GM23248 (cell line): ENCODE measurements around the gene TNFRSF8. TPM values are rescaled to one million over a fixed set of nuclear protein-coding genes. Genes with fewer than 3 reads are reported as not detected.

ENCODE experiments used
- DNase-seq: peaks from one replicate; pipeline ENCODE4 v3.0.0-alpha.2; 2015
- H2AFZ ChIP-seq: fragments of 200-600 bp; sonication (generic); 2 replicates; pipeline ENCODE4 v1.6.1; 2016; ENCODE audit warnings: antibody characterized with exemption
- H3F3A ChIP-seq: fragments of 200-600 bp; sonication (generic); 2 replicates; pipeline ENCODE4 v1.6.1; 2016; ENCODE audit warnings: mild to moderate bottlenecking, antibody characterized with exemption, mixed run types; ENCODE audit not compliant: insufficient read depth
- H3K27ac ChIP-seq: fragments of 200-600 bp; sonication (generic); 2 replicates; pipeline ENCODE4 v1.5.1; 2016; ENCODE audit warnings: mild to moderate bottlenecking
- H3K27me3 ChIP-seq: fragments of 200-600 bp; sonication (generic); replicated peaks from 2 replicates; pipeline ENCODE4 v1.6.1; 2016; ENCODE audit warnings: mild to moderate bottlenecking; ENCODE audit not compliant: insufficient read depth
- H3K36me3 ChIP-seq: fragments of 200-600 bp; sonication (generic); 2 replicates; pipeline ENCODE4 v1.6.1; 2016; ENCODE audit warnings: low read depth, mild to moderate bottlenecking
- H3K4me1 ChIP-seq: fragments of 200-600 bp; sonication (generic); 2 replicates; pipeline ENCODE4 v1.6.1; 2016; ENCODE audit warnings: mild to moderate bottlenecking; ENCODE audit not compliant: insufficient read depth
- H3K4me2 ChIP-seq: fragments of 200-600 bp; sonication (generic); one replicate; pipeline ENCODE4 v1.6.1; 2016; ENCODE audit warnings: mild to moderate bottlenecking; ENCODE audit not compliant: unreplicated experiment
- H3K4me3 ChIP-seq: fragments of 200-600 bp; sonication (generic); 2 replicates; pipeline ENCODE4 v1.5.1; 2016; ENCODE audit warnings: mild to moderate bottlenecking
- H3K79me2 ChIP-seq: fragments of 200-600 bp; sonication (generic); 2 replicates; pipeline ENCODE4 v1.6.1; 2016; ENCODE audit warnings: mild to moderate bottlenecking; ENCODE audit not compliant: insufficient read depth
- H3K9ac ChIP-seq: fragments of 200-600 bp; sonication (generic); 2 replicates; pipeline ENCODE4 v1.6.1; 2016; ENCODE audit warnings: mild to moderate bottlenecking
- H3K9me2 ChIP-seq: fragments of 200-600 bp; sonication (generic); 2 replicates; pipeline ENCODE4 v1.6.1; 2016; ENCODE audit warnings: mixed run types, mild to moderate bottlenecking, moderate library complexity; ENCODE audit not compliant: insufficient read depth
- H3K9me3 ChIP-seq: fragments of 200-600 bp; sonication (generic); one replicate; pipeline ENCODE4 v1.6.1; 2017; ENCODE audit warnings: low read depth
- H4K20me1 ChIP-seq: fragments of 200-600 bp; sonication (generic); 2 replicates; pipeline ENCODE4 v1.6.0; 2016; ENCODE audit not compliant: insufficient read depth
- EZH2 ChIP-seq: fragments of 200-600 bp; sonication (generic); IDR thresholded peaks from 2 replicates; pipeline ENCODE4 v1.6.1; 2018; ENCODE audit warnings: antibody characterized with exemption, mild to moderate bottlenecking; ENCODE audit not compliant: insufficient read depth, poor library complexity, severe bottlenecking
- EZH2phosphoT487 ChIP-seq: fragments of 200-600 bp; sonication (generic); IDR thresholded peaks from 2 replicates; pipeline ENCODE4 v1.6.1; 2018; ENCODE audit warnings: antibody characterized with exemption, moderate library complexity, mild to moderate bottlenecking, low read depth; ENCODE audit not compliant: insufficient read depth
- WGBS, 2 experiments: methylation state at CpG; one replicate each; pipeline ENCODE4 v1.1.6; 2015 to 2017; ENCODE audit warnings: low lambda C conversion rate in 2 of 2, low coverage in 1 of 2; ENCODE audit errors: missing lambda C conversion rate in 2 of 2; 5-methylcytosine and 5-hydroxymethylcytosine counted together
- in situ Hi-C: fragments of 300-500 bp; cut with MboI; formaldehyde crosslinking; loops from 2 replicates; pipeline ENCODE4 v1.15.0; 2020
- polyA plus RNA-seq: library from polyadenylated mRNA; unstranded; fragments of >200 nt; fragmentation: Nextera tagmentation; extraction: Ambion mirVana; gene quantifications from 2 replicates; pipeline ENCODE4 v1.2.1, GENCODE V29; 2016
- total RNA-seq: library from RNA; depleted of rRNA; stranded (reverse); fragments of >200 nt; shearing (Covaris generic); gene quantifications from 2 replicates; pipeline ENCODE4 v1.2.3, GENCODE V29; 2014

Gene TNFRSF8
- total and polyA plus RNA-seq, 2 experiments from 2014 or later, result 0.23 TPM; not detected in 1

GRCh38 chr1:12080773-12081556 lies 17.9 kb downstream of the TNFRSF8 start:
- in situ Hi-C loops, result no loop called here
- Histone ChIP-seq H4K20me1 (no peaks in the 10 kb centered on the region), H3K27ac (no peak overlapping the region), H3K4me2 (no peak overlapping the region), H3K4me3 (no peak overlapping the region), H3F3A (peaks cover 12% of the 10 kb centered on the region), H3K4me1 (peaks cover 7% of the 10 kb centered on the region; the same call in 1 of the 2 replicates), H3K79me2 (no peaks in the 10 kb centered on the region), H3K9me2 (no peaks in the 10 kb centered on the region), H3K27me3 (no peaks in the 10 kb centered on the region), H2AFZ (no peak overlapping the region), H3K9me3 (no peaks in the 10 kb centered on the region), H3K36me3 (no peaks in the 10 kb centered on the region), H3K9ac (no peak overlapping the region)
- WGBS, 2 experiments, result 80 to 81% methylated on average over 9 of the region's 9 CpGs
- TF ChIP-seq EZH2phosphoT487, result no peak
- no peak for TF ChIP-seq EZH2
- DNase-seq, result no peak

DNA sequence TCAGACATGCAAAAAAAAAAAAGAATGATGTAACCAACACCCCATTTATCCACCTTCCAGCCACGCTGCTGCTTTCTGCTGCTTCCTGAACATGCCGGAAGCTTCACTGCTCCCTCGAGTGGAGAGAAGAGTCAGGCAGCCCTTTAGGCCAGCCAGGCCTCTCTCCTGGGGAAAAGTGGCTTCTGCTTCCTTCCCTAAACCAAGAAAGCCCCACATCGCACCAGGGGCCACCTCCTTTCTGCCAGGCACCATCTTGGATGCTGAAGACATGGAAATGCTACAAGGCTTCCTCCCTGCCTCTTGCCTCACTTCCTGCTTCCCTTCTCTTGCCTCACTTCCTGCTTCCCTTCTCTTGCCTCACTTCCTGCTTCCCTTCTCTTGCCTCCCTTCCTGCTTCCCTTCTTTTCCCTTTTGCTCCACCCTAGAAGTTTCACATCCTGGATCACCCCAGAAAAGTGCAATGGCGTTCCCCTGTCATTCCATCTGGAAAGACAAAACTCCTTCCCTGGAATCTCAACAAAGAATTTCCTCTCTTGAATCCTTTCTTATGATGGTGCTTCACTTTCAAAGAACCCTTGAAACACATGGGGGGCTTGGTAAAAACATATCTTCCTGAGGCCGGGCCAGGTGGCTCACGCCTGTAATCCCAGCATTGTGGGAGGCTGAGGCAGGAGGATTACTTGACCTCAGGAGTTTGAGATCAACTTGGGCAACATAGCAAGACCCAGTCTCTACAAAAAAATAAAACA lies 18.7 kb downstream of the TNFRSF8 start:
- H3K4me2 ChIP-seq, result no peak overlapping the region
- H3K79me2 ChIP-seq, result no peaks in the 10 kb centered on the region
- peaks cover 12% of the 10 kb centered on the region for H3F3A ChIP-seq
- H3K9me3 ChIP-seq, result no peaks in the 10 kb centered on the region
- in situ Hi-C loops, result no loop called here
- H3K4me1 ChIP-seq, result peaks cover 5% of the 10 kb centered on the region; the same call in 1 of the 2 replicates
- H3K27me3 ChIP-seq, result no peaks in the 10 kb centered on the region
- H3K4me3 ChIP-seq, result no peak overlapping the region
- DNase-seq, result no peak
- no peak overlapping the region for H3K9ac ChIP-seq
- no peaks in the 10 kb centered on the region for H3K9me2 ChIP-seq
- no peaks in the 10 kb centered on the region for H3K36me3 ChIP-seq
- WGBS, 2 experiments, result 80% methylated on average over 7 of the region's 7 CpGs
- no peaks in the 10 kb centered on the region for H4K20me1 ChIP-seq
- TF ChIP-seq EZH2 (no peak), EZH2phosphoT487 (no peak)
- H3K27ac ChIP-seq, result no peak overlapping the region
- peak overlapping the region; percentile 38; the same call in 1 of the 2 replicates for H2AFZ ChIP-seq

DNA sequence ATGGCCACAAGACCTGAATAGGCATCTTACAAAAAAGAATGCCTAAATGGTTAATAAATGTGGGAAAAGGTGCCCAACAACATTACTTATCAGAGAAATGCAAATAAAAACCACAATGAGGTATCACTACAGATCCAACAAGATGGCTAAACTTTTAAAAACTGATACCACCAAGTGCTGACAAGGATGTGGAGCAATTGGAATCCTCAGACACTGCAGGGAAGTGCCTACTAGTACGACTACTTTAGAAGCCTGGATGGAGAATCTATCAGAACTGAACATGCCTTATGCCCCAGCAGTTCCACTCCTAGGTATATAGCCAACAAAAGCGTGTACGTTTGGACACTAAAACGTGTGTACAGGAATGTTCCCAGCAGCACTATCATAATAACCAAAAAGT lies 19.9 kb downstream of the TNFRSF8 start:
- H4K20me1 ChIP-seq, result no peaks in the 10 kb centered on the region
- TF ChIP-seq EZH2 (no peak), EZH2phosphoT487 (no peak)
- peaks cover 12% of the 10 kb centered on the region for H3F3A ChIP-seq
- no peak overlapping the region for H3K27ac ChIP-seq
- H3K4me2 ChIP-seq, result no peak overlapping the region
- no peak overlapping the region for H3K9ac ChIP-seq
- no peak overlapping the region for H3K4me3 ChIP-seq
- H3K4me1 ChIP-seq, result peaks cover 5% of the 10 kb centered on the region; the same call in 1 of the 2 replicates
- no peaks in the 10 kb centered on the region for H3K36me3 ChIP-seq
- in situ Hi-C loops, result no loop called here
- no peaks in the 10 kb centered on the region for H3K9me2 ChIP-seq
- no peaks in the 10 kb centered on the region for H3K27me3 ChIP-seq
- no peaks in the 10 kb centered on the region for H3K79me2 ChIP-seq
- no peak for DNase-seq
- no peaks in the 10 kb centered on the region for H3K9me3 ChIP-seq
- H2AFZ ChIP-seq, result no peak overlapping the region
- whole genome bisulfite sequencing, 2 experiments, result 69 to 70% methylated on average over 4 of the region's 4 CpGs

DNA sequence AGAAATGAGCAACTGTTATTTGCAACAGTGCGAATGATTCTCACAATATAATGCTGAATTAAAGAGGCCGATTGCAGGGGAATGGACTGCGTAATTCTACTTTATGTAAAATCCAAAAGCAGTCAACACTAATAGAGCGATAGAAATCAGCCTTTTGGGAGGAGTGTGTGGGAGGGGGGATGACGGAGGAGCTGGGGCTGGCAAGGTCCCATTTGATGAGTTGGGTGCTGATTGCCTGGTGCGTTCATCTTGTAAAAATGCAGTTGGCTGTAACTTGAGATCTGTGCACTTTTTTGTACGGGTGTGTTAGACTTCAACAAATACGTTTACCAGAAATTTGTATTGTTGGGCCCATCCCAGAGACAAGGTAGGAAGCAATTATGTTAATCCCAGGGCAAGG lies 20.7 kb downstream of the TNFRSF8 start:
- peak overlapping the region; percentile 56 for H3K4me2 ChIP-seq
- no peaks in the 10 kb centered on the region for H3K36me3 ChIP-seq
- WGBS, 2 experiments, result 40 to 43% methylated on average over 8 of the region's 8 CpGs
- H3K9me2 ChIP-seq, result no peaks in the 10 kb centered on the region
- peak; percentile 84 for DNase-seq
- no peak for TF ChIP-seq EZH2phosphoT487
- TF ChIP-seq EZH2, result no peak
- peak overlapping the region; percentile 57 for H2AFZ ChIP-seq
- H3K27ac ChIP-seq, result peak overlapping the region; percentile 32; the same call in 1 of the 2 replicates
- no peak overlapping the region for H3K4me3 ChIP-seq
- H3K27me3 ChIP-seq, result no peaks in the 10 kb centered on the region
- peaks cover 5% of the 10 kb centered on the region; the same call in 1 of the 2 replicates for H3K4me1 ChIP-seq
- H3K9ac ChIP-seq, result 0 out of 2 replicates have a peak overlapping the region, but pooled peaks have one; percentile 31
- H3F3A ChIP-seq, result peaks cover 12% of the 10 kb centered on the region
- no peaks in the 10 kb centered on the region for H3K79me2 ChIP-seq
- in situ Hi-C loops, result no loop called here
- H3K9me3 ChIP-seq, result no peaks in the 10 kb centered on the region
- H4K20me1 ChIP-seq, result no peaks in the 10 kb centered on the region
